GM12892 (cell line): ENCODE results near the gene CCDC194.

Experiments
- POLR2A ChIP-seq: IDR thresholded peaks from 2 replicates; pipeline ENCODE4 v1.6.1; 2011; ENCODE audit warnings: low read depth, low read length, control low read depth
- TAF1 ChIP-seq: IDR thresholded peaks from 2 replicates; pipeline ENCODE4 v1.6.1; 2011; ENCODE audit warnings: low read depth, mild to moderate bottlenecking, control low read depth, low read length, borderline replicate concordance

DNA sequence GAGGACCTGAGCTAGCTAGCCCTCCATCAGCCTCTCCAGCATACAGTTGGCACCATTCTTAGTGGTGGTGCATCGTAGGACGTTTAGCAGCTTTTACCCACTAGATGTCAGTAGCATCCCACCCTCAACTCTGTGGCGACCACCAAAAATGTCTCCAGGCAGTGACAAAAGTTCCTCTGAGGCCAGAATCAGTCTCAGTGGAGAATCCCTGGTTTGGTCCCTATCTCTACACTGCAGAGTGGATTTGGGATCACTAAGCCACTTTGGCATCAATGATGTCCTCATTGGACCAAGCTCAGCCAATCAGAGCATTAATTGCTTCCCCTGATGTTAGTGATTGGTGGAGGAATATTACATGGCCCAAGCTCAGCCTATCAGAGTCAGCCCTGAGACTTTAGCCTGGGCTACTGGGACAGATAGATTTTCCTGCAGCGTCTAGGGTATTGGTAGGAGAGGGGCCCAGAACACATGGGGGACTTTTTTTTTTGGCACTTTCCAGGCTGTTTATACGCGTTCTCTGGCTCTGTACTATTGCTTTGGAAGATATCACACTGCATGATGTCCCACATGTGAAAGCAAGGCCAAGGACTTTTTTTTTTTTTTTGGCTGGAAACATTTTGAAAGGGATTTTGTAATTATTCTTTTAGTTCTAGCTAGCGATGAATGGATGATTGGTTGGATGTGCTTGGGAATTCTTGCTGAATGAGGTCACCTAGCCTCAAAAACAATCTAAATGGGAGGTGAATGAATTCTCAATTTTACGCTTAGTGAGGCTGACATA is 47.4 kb upstream of the CCDC194 start:
- TF ChIP-seq POLR2A (no peak), TAF1 (no peak)
